NCI-H146 treated with DMSO at 0.1 percent for 48 hours (cell line): Measurements from ENCODE around the gene FCSK.

ENCODE experiments used
- DNase-seq: peaks from one replicate; lab custom pipeline; 2025; ENCODE audit not compliant: unreplicated experiment; lab: John Stamatoyannopoulos, UW

FCSK gene

DNA sequence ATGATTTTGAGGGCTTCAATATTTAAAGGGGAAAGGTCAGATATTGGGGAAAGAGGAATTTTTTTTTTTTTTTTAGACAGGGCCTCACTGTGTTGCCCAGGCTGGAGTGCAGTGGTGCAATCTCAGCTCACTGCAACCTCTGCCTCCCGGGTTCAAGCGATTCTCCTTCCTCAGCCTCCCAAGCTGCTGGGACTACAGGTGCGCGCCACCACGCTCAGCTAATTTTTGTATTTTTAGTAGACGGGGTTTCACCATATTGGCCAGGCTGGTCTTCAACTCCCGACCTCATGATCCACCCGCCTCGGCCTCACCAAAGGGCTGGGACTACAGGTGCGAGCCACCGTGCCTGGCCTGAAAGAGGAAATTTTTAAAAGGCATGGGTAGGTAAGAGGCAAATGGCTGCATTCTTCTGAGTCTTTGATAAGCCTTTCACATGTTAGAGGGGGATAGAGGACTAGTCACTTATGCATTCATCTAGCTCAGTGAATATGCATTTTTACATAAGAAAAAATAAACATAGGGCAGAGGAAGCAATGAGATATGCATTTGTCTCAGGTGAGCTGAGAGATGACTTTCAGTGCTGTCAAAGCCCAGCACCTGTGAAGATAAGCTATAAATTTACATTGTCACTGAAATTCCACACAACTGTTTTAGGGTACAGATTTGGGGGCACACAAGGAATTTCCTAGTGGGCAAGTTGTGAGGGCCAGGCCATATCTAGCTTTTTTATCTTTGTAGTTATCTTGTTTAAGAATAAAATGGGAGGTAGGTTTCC lies 1.1 kb upstream of the FCSK start:
- no peak for DNase-seq

DNA sequence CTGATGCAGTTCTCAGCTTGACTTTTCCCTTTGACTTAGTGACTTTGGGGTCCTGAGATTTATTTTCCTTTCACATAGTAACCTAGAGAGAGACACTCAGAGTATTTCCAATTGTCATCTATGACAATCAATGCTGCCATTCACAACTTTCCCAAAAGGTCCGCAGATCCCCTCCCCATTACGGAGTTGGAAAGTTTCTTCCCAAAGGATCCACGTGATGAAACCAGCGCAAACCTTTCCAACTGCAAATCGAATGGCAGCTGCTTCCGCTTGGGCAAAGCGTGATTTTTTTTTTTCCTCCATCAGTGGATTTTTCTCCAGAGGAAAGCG lies 538 bp upstream of the FCSK start:
- DNase-seq, result no peak

DNA sequence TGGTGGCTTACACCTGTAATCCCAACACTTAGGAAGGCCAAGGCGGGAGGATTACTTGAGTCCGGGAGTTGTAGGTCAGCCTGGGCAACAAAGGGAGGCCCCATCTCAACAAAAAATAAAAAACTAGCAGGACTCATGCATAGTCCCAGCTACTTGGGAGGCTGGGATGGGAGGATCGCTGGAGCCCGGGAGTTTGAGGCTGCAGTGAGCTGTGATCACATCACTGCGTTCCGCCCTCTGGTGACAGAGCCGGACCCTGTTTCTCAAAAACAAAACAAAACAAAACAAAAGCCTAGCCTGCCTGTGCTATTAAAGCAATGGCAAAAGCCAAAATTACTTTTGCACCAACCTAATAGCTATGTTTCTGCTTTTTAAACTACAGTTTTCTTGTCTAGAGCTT lies 1.5 kb downstream of the FCSK start:
- DNase-seq, result no peak

DNA sequence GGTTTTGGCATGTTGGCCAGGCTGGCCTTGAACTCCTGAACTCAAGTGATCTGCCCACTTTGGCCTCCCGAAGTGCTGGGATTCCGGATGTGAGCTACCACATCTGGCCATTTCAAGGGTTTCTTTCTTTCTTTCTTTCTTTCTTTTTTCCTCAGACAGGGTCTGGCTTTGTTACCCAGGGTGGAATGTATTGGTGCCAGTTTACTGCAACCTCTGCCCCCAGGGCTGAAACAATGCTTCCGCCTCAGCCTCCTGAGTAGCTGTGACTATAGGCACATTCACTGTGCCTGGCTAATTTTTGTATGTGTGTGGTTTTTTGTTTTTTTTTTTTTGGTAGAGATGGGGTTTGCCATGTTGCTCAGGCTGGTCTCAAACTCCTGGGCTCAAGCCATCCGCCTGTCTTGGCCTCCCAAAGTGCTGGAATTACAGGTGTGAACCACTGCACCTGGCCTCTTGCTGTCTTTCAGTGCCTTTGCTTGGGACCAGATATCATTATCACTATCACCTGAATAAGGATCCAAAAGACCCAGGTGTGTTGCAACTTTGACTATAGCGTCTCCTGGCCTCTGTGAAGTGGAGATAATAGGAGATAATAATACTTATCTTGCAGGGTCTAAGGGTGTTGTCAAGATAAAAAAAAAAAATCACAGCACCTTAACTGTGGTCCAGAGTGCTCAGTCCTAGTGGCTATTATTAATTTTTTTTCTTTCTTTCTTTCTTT lies 3.2 kb downstream of the FCSK start:
- no peak for DNase-seq

DNA sequence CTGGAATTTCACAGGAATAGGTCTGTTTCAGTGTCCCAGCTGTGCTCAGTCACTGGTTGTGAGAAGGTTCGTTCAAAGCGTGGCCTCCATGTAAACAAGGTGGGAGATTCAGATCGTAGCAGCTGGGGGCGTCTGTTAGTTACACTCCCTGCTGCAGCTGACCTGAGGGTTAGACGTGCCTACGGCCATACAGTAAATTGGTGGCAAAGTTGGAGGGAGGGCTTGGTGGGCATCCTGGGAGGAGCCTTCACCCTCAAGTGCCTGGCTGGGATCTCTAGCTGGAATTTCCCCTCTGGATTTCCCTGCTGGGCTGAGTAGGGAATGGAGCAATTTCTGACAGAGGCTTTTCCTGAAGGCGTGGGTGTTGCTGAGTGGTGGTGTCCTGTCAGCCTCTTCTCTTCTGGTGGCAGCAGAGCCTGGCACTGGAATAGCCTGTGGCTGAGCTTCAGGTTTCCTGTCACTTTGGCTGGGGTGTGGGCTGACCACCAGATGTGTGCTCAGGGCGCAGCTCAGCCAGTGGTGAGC lies 6.4 kb downstream of the FCSK start:
- DNase-seq, result no peak

DNA sequence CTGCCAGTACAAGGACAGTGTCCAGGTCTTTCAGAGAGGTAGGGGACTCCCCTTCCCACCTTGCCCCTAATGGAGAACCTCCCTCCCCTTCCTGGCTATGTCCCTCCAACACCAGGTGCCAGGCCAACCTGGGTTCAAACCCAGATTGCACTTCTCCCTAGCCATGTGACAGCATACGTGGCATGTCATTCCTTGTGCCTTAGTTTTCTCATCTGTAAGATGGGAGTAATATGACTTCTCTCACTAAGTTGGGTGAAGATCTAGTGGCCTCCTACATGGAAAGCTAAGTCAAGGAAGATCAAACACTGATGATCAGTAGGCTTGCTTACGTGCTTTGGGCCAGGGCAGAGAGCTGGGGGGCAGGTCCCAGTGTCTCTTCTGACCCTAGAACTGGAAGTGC lies 8.8 kb downstream of the FCSK start:
- no peak for DNase-seq

DNA sequence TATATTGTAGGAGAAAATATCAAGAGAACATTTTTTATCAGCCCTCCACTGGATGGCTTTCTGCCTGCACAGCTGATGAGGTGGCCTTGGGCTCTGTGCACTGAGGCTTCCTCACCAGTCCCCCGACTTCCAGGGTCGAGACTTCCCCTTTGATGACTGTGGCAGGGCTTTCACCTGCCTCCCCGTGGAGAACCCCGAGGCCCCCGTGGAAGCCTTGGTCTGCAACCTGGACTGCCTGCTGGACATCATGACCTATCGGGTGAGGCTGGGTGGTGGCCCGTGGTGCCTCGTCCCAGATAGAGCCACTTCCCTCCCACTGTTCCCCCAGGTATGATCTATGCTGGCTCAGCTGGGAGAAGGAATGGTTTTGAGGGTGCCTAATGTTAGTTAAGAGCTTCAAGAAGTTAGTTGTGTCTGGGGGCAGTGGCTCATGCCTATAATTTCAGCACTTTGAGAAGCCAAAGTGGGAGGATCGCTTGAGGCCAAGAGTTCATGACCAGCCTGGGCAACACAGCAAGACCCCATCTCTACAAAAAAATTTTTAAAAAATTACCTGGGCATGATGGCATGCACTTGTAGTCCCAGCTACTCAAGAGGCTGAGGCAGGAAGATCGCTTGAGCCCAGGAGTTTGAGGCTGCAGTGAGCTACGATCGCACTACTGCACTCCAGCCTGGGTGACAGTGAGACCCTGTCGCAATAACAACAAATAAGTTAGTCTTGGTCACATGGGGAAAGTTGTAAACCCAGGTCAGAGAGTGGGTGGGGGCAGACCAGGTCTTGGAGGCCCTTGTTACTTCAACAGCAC lies 11.8 kb downstream of the FCSK start:
- no peak for DNase-seq

DNA sequence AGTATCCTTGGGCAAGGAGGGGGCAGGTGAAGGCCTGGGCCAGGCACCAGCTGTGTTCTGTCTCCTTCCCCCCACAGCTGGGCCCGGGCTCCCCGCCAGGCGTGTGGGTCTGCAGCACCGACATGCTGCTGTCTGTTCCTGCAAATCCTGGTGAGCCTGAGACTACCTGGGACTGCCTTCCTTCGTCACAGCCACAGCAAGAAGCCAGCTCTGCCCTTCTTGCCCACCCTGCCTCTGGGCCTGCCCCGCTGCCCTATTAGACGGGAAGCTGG lies 12.3 kb downstream of the FCSK start:
- DNase-seq, result no peak

DNA sequence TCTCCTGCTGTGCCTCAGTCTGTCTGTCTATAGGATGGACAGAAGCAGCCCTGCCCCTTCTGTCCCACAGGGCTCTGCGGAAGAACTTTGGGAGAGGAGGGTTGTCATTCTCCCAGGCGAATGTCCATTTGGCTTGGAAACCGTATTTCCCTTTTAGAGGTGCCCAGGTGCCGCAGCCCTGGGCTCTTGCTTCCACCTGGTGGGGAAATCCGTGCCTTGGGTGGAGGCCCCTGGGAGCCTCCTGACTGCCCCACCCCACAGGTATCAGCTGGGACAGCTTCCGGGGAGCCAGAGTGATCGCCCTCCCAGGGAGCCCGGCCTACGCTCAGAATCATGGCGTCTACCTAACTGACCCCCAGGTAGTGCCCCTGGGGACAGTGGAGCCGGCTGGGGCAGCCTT lies 12.7 kb downstream of the FCSK start:
- no peak for DNase-seq

DNA sequence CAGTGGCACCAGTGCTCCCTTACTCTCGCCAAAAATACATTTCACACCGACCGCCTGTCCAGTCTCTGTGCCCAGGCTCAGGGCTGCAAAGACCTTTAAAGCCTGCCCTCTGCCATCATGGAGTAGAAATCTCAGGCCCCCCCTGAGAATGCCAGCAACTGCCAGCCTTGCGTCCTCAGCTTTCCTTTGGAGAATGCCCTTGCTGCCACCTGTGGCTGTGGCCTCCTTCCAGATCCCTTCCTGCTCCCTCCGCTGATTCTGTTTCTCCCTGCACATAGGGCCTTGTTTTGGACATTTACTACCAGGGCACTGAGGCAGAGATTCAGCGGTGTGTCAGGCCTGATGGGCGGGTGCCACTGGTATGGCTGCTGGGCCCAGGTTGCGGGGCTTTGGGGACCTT lies 13.2 kb downstream of the FCSK start:
- DNase-seq, result no peak

DNA sequence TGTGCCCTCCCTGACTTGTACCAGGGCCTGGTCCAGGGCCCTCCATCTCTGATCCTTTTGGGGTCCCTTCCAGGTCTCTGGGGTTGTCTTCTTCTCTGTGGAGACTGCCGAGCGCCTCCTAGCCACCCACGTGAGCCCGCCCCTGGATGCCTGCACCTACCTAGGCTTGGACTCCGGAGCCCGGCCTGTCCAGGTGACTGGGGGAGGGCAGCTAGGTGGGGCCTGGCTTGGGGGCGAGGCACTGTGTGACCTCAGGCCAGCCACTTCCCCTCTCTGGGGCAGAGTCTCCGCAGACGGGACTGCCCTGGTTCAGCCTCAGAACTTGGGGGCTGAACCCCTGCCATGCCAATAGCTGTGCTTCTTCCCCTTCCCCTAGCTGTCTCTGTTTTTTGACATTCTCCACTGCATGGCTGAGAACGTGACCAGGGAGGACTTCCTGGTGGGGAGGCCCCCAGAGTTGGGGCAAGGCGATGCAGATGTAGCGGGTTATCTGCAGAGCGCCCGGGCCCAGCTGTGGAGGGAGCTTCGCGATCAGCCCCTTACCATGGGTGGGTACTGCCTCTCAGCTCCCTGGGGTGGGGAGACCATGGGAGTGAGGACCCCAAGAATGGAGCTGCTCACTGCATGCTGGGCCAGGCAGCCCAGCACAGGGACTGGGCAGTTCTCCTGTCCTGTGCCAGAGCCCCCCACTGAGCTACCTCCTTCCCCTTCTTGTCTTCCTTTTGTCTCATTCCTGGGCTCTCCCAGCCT lies 14.6 kb downstream of the FCSK start:
- no peak for DNase-seq

DNA sequence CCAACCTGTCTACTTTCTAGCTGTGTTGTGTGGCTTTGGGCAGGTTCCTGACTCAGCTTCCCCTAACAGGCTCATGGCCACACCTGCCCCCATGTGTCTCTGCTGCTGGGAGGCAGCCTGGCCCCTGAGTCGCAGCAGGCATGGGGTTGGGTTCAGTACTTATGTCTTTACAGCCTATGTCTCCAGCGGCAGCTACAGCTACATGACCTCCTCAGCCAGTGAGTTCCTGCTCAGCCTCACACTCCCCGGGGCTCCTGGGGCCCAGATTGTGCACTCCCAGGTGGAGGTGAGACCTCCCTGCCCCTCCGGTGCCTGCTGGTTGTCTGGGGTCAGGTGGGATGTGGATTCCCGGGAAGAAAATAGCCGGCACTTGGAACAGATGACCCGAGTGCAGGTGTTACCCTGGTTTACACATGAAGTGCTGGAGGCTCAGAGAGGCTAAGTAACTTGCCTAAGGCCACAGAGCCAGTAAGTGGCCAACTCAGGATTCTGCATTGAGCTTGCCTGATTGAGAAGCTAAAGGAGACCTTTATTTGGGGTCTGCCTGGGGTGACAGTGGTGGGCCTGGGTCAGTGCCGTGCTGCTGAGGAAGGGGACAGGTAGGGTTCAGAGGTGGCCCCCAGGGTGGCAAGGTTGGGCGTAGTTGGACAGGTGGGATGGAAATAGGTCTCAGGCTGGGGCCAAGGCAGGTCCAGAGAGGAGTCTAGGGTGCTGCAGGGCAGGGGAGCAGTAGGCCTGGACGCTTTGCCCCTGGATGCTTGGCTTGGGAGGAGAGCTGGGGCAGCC lies 15.9 kb downstream of the FCSK start:
- no peak for DNase-seq

DNA sequence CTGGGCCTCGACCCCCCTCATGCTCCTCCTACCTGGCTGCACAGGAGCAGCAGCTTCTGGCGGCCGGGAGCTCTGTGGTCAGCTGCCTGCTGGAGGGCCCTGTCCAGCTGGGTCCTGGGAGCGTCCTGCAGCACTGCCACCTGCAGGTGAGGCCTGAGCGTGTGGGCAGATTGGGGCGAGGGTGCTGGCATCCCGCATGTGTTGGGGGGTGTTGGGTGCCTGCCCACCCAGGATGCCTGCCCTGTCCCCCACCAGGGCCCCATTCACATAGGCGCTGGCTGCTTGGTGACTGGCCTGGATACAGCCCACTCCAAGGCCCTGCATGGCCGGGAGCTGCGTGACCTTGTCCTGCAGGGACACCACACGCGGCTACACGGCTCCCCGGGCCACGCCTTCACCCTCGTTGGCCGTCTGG lies 16.5 kb downstream of the FCSK start:
- DNase-seq, result no peak

DNA sequence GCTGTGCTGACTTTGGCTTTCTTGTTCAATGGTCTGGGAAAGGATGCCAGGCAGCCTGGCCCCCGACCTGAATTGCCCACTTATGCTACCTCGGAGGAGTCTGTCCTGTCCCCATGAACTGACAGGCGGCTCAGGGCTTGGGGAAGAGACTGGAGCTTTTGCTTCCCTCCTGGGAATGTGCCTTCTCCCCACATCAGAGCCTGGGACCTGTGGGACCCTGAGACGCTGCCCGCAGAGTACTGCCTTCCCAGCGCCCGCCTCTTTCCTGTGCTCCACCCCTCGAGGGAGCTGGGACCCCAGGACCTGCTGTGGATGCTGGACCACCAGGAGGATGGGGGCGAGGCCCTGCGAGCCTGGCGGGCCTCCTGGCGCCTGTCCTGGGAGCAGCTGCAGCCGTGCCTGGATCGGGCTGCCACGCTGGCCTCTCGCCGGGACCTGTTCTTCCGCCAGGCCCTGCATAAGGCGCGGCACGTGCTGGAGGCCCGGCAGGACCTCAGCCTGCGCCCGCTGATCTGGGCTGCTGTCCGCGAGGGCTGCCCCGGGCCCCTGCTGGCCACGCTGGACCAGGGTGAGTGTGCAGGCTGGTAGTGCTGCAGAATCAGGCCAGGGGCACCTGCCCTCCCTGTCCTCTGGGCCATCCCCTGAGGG lies 18.5 kb downstream of the FCSK start:
- no peak for DNase-seq

DNA sequence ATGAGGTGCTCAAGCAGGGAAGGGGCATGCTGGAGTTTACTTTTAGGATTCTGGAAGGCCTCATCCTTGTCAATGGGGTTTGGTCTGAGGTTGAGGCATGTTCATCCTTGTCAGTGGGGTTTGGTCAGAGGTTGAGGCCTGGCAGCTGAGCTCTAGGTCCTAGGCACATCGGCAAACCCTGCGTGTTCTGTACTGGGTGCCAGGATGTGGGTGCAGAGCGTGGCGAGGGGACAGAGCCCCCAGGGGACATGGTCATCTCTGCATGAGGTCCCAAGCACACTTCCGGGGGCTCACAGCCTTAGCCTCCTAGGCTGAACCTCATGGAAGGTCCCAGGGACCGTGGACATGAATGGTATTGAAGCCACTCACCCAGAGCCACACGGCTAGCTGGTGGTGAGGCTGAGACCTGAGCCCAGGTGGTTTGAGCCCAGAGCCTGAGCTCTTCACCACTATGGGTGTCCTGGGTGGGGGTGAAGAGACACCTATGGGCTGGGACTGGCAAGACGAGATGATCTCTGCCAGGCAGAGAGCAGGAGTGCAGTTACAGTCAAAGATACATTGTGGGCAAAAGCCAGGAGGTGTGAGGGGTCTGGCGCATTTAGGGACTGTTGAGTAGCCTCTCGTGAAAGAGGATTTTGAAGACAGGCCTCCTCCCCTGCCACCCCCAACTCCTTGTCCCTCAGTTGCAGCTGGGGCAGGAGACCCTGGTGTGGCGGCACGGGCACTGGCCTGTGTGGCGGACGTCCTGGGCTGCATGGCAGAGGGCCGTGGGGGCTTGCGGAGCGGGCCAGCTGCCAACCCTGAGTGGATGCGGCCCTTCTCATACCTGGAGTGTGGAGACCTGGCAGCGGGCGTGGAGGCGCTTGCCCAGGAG lies 19.3 kb downstream of the FCSK start:
- DNase-seq, result no peak

DNA sequence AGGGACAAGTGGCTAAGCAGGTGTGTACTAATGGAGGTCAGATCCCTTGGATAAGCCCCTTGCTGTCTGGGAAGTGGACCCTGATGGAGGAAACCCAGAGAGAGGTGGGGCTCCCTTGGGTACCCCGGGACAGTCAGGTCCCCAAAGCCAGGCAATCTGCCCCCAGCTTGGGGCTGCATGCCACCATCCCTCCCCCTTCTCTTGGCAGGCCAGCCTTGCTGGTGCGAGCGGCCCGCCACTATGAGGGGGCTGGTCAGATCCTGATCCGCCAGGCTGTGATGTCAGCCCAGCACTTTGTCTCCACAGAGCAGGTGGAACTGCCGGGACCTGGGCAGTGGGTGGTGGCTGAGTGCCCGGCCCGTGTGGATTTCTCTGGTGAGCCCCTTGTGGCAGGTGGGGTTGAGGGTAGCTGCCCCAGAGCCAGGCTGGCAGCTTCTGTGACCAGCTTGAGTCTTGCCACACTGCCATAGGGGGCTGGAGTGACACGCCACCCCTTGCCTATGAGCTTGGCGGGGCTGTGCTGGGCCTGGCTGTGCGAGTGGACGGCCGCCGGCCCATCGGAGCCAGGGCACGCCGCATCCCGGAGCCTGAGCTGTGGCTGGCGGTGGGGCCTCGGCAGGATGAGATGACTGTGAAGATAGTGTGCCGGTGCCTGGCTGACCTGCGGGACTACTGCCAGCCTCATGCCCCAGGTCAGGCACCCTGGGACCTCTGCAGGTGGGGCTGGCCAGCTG lies 20.1 kb downstream of the FCSK start:
- no peak for DNase-seq

DNA sequence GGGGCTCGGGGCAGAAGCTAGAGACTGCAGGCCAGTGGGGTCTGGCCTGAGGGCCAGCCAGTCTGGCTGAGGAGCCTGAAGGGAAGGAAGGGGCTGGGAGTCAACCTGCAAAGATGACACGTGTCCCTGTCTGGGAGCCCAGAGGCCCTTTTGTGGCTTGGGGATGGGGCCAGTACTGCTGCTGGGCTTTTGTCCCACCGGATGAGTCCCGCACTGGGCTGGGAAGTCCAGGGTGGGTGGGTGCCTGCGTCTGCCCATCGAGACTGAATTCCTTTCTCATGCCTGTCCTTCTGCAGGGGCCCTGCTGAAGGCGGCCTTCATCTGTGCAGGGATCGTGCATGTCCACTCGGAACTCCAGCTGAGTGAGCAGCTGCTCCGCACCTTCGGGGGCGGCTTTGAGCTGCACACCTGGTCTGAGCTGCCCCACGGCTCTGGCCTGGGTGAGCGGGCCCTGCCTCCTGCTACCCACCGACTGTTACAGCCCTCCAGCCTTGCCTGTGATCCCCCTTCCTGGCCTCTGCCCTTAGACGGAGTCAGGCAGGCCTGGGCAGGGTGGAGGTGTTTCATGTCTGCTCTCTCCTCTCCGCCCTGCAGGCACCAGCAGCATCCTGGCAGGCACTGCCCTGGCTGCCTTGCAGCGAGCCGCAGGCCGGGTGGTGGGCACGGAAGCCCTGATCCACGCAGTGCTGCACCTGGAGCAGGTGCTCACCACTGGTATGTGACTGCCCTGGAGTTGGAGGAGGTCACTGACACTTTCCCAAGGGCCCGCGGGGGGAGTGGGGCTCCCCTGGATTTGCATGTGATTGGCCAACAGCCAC lies 20.9 kb downstream of the FCSK start:
- DNase-seq, result no peak
